Left renal pelvis (tissue), 4 donors: ENCODE measurements around the gene SYTL2. TPM values are rescaled to one million over a fixed set of nuclear protein-coding genes. Genes with fewer than 3 reads are reported as not detected.
"Not testable (repeated sequence)": the region's sequence is repeated elsewhere in the genome, so short reads cannot be mapped to it uniquely, and the experiment has no call there.

Experiments
- DNase-seq, 4 donors: peaks; one replicate each; pipeline ENCODE4 v3.0.0-alpha.2; 2013; ENCODE audit warnings: low read depth in 4 of 4, low spot score in 3 of 4
- polyA plus RNA-seq, 4 donors: library from polyadenylated mRNA; unstranded; fragments of 120-200 nt; gene quantifications; one replicate each; pipeline ENCODE4 v1.2.1, GENCODE V29; 2013; ENCODE audit not compliant: insufficient read length in 4 of 4

SYTL2 gene
- polyA plus RNA-seq, 4 donors: 7.8 to 96.9 (median 77.8) TPM

DNA sequence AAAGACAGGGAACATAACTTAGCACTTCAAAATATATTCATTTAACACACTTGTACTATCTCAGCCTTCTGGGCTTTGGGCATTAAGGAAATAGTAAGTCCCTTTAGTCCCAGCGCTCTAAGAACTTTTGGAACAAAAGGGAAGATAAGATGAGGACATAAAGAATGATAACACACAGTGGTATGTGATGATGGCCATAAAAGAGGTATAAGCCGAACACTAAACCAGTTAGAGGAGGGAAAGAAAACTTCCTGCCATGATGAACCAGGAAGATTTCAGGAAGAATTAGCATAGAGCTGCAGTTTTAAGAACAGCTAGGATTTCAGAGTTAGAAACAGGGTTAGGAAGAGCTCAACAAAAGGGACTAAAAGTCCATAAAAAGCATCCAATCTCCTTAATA, 11.8 kb downstream of the SYTL2 start:
- DNase-seq: no peak

DNA sequence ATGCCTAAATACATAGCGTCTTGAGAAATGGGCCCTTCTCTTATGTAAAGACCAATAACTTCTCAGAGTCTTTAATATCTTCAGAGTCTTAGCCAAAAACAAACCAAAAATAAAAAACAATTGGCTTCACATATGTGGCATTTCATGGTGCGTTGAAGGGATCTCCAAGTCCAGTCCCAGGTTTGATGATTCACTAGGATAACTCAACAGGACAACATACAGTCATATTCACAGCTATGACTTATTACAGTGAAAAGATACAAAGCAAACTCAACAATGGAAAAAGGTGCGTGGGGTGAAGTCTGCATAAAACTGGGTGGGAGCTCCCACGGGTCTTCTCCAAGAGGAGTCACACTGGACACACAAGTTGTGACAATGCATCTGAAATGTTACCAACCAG, 12.6 kb downstream of the SYTL2 start:
- no peak for DNase-seq

DNA sequence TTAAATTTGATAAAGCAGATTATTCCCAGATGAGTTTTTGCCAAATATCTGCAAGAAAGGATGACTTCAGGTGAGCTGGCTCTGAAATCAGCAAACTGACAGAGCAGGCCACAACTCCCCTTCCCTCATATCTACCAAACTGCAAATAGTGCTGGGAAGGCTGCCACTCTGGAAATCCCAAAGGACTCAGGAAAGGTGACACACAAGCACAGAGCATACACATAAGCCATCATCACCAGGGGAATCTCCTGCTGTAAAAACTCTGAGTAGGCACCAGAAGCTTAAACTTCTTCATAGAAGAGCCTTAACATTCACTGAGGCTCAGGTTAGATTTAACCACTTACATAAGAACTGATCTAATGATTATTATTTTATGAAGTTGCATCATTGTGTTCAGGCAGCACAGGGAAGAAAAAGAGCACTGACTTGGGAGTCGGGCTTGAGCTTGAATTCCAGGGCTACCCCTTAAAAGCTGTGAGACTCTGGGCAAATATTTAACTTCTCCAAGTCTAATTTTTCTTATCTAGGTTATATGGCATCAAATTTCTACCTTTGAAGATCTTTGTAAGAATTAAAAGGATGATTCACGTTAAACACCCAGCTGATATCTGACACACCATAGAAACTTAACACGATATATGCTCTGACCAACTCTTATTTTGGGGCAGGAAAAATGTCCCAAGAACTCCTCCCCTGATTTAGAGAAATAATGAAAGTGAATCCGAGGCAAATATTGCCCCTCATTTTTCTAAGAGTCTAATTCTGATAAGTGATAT, 15.0 kb downstream of the SYTL2 start:
- no peak for DNase-seq

- no peak for DNase-seq
These were observed 19.4 kb downstream of the SYTL2 start for GRCh38 chr11:85791409-85791990.

- no peak for DNase-seq
These were observed 22.9 kb downstream of the SYTL2 start for GRCh38 chr11:85787809-85788760.

DNA sequence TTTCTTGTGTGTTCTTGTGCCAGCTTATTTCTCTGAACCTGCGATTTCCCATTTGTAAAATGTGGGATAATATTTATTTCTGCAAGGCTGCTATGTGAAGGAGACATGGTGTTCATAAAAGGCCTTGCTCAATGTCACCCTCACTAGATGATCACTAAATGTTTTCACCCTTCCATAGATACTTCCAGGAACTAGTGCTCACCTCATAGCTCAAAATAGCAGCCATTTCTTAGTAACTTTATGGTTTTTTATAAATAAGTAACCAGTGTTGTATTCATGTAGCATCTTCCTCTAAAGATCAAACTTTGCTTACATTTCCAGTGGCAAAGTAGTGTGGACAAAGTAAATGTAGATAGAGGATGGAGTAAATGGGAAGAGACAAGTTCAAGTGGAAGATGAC, 23.8 kb downstream of the SYTL2 start:
- DNase-seq: no peak

DNA sequence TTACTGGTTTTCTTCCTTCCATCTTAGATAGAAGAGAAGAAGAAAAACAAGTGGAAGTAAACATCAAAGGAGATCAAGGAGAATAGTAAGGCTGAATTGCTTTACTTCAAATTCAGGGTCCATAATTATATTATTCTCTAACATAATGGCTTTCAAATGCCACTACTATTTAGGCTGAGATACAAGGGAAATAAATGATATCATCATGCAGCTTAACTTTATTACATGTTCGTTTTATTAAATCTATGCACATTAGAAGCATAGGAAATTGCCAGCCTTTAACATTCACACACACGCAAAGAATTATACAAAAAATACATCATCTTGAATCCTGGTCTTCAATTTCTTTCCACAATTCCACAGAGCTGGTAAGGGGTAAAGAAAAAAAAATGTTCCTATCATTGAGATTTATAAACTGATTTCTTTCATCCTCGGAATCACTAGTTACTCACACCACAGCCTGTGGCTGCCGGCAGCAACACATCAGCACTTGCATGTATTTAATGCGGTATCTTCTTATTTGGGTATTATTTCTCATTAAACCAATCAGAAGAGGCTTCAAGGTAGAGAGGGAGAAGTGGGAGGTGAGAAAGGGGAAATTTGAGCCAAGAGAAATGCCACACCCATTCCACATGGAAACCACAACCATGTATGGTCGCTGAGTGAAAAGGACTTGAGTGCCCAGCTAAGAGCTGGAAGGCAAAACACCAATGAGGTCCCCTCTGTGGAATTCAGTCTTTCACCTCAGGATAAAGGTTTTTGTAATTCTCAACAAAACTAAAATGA, 26.3 kb downstream of the SYTL2 start:
- DNase-seq: no peak

- DNase-seq: no peak
These were observed 27.2 kb downstream of the SYTL2 start for GRCh38 chr11:85783758-85784157.

DNA sequence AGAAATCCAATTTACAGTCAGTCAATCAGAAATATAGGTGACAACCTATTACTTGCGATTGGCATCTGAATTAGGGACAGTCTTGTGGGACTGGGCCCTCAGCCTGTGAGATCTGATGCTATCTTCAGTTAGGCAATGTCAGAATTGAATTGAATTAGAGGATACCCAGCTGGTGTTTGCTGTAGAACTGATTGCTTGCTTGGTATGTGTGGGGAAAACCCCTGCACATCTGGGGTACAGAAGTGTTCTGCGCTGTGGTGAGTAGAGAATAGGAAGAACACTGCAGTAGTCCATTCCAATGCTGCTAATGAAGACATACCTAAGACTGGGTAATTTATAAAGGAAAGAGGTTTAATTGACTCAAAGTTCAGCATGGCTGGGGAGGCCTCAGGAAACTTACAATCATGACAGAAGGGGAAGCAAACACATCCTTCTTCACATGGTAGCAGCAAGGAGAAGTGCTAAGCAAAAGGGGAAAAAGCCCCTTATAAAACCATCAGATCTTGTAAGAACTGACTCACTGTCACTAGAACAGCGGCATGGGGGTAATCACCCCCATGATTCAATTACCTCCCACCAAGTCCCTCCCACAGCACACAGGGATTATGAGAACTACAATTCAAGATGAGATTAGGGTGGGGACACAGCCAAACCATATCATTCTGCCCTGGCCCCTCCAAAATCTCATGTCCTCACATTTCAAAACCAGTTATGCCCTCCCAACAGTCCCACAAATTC, 30.0 kb downstream of the SYTL2 start:
- not testable (repeated sequence) for DNase-seq

- no peak for DNase-seq
These were observed 30.8 kb downstream of the SYTL2 start for GRCh38 chr11:85779956-85780640.

- not testable (repeated sequence) for DNase-seq
These were observed 33.4 kb downstream of the SYTL2 start for GRCh38 chr11:85777603-85777972.

- DNase-seq: no peak
These were observed 33.9 kb downstream of the SYTL2 start for GRCh38 chr11:85776951-85777602.

DNA sequence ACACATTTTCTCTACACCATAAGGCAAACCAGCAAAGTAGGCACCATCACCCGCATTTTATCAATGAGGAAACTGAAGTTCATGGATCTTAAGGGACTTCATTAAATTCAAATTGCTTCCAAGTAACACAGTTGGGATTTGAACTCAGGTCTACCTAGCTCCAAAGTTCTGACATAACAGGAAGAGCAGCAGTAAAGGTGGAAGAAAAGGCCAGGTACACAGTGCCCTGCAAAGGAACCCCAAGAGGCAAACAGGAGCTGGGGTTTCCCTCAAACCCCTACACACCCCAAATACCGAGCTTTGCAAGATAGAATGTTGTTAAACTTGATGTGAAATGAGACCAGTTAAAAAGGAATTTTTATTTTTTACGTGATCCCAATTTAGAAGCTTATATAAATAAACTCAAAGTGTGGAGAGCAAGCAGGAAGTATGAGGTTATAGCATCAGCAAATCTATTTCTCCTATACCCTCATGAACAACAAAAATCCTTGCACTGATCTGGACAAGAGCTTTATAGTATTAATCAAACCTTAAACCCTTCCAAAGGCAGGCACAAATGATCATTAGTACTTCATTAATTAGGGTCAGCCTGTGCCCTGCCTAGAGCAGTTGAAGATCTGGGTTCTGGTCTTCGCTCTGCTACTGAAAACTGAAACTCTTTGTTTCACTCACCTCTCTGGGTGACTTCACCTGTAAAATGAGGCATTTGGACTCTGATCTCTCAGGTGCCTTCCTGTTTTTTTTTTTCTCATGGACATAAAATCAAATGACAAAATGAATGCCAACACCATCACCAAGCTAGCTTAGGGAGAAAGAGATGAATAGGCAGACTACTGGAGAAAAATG, 36.5 kb downstream of the SYTL2 start:
- no peak for DNase-seq

DNA sequence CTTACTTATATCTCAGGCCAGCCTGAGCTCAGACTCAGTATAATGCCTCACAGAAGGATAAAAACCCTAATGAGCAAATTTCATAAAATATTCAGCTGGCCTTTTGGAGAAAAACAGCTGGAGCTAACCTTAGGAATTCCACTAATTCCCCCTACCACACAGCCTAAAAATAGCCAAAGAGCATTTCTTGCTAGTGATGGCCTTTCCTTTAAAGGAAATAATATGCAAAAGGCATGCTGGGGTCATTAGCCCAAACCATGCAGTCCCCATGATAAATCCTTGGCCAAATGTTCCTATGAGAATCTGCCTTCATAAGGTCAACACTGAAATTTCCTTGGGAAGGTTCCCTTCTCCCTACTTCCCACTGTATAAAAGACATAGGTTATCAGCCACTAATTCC, 38.2 kb downstream of the SYTL2 start:
- no peak for DNase-seq

- no peak for DNase-seq
These were observed 39.4 kb downstream of the SYTL2 start for GRCh38 chr11:85771568-85771967.

DNA sequence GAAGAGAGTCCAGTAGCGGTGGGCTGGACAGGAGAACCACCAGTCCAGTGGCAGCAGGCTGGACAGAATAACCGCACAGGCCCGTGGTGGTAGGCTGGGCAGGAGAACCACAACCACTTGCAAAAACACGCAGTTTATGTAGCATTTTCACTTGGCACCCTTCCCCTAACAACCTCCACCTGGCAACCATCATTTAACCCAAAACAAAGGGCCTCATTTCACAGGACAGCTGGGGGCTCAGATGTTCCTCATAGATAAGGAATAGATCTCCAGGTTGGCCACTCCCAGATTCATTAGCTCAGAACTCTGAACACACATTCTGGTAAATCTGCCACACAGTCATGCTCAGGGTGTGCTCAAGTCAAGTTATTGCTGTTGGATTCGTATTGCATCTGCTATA, 41.2 kb downstream of the SYTL2 start:
- DNase-seq: no peak

- DNase-seq: no peak
These were observed 42.3 kb downstream of the SYTL2 start for GRCh38 chr11:85768473-85769146.
